ENCODE measurements around the gene NAV2.

DNA sequence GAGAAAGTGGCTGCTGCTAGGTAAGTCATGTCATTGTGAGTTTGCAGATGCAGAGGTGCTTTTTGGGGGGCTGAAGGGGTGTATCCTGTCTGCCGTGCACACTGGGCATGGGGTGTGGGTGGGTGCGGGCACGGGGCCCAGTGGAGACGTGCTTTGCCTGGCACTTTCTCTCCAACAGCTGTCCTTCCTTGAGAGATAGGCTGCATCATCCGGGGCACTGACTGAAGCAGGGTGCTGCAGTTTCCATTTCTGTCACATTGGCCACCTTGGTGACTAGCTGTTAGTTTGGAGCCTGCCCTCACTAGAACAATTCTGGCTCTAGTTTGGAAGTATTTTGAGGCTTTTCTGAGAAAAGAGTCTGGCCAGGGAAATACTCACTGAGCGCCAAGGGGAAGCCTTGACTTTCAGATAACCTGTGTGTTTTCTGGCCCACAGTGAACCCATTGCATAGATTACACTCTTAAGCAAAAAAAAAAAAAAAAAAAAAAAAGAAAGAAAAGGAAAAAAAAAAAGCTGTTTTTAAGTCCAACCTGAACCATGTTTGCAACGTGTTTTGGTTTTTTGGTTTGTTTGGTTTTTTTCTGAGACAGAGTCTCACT is 219.2 kb downstream of the NAV2 start:
- TF ChIP-seq ZFP30 (CRISPR knock-in tag; IDR thresholded peaks at IDR 0.05): no peak
- no peak for TF ChIP-seq ARNTL (CRISPR knock-in tag; IDR thresholded peaks at IDR 0.05; ENCODE audit: borderline replicate concordance, low read depth)
- TF ChIP-seq TOX (CRISPR knock-in tag; IDR thresholded peaks at IDR 0.05; ENCODE audit: borderline replicate concordance): no peak
- no peak for TF ChIP-seq ZC3H10 (CRISPR knock-in tag; IDR thresholded peaks at IDR 0.05)
- TF ChIP-seq OSR1 (CRISPR knock-in tag; IDR thresholded peaks at IDR 0.05): no peak
- TF ChIP-seq, protein P1, sequence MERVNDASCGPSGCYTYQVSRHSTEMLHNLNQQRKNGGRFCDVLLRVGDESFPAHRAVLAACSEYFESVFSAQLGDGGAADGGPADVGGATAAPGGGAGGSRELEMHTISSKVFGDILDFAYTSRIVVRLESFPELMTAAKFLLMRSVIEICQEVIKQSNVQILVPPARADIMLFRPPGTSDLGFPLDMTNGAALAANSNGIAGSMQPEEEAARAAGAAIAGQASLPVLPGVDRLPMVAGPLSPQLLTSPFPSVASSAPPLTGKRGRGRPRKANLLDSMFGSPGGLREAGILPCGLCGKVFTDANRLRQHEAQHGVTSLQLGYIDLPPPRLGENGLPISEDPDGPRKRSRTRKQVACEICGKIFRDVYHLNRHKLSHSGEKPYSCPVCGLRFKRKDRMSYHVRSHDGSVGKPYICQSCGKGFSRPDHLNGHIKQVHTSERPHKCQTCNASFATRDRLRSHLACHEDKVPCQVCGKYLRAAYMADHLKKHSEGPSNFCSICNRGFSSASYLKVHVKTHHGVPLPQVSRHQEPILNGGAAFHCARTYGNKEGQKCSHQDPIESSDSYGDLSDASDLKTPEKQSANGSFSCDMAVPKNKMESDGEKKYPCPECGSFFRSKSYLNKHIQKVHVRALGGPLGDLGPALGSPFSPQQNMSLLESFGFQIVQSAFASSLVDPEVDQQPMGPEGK (CRISPR knock-in tag; IDR thresholded peaks at IDR 0.05; ENCODE audit: borderline replicate concordance): no peak
- TF ChIP-seq, protein P2, sequence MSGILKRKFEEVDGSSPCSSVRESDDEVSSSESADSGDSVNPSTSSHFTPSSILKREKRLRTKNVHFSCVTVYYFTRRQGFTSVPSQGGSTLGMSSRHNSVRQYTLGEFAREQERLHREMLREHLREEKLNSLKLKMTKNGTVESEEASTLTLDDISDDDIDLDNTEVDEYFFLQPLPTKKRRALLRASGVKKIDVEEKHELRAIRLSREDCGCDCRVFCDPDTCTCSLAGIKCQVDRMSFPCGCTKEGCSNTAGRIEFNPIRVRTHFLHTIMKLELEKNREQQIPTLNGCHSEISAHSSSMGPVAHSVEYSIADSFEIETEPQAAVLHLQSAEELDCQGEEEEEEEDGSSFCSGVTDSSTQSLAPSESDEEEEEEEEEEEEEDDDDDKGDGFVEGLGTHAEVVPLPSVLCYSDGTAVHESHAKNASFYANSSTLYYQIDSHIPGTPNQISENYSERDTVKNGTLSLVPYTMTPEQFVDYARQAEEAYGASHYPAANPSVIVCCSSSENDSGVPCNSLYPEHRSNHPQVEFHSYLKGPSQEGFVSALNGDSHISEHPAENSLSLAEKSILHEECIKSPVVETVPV (CRISPR knock-in tag; IDR thresholded peaks at IDR 0.05): no peak
- no peak for TF ChIP-seq CSDC2 (CRISPR knock-in tag; IDR thresholded peaks at IDR 0.05)
- no peak for TF ChIP-seq ZNF70 (CRISPR knock-in tag; IDR thresholded peaks at IDR 0.05)
- TF ChIP-seq, protein P3, sequence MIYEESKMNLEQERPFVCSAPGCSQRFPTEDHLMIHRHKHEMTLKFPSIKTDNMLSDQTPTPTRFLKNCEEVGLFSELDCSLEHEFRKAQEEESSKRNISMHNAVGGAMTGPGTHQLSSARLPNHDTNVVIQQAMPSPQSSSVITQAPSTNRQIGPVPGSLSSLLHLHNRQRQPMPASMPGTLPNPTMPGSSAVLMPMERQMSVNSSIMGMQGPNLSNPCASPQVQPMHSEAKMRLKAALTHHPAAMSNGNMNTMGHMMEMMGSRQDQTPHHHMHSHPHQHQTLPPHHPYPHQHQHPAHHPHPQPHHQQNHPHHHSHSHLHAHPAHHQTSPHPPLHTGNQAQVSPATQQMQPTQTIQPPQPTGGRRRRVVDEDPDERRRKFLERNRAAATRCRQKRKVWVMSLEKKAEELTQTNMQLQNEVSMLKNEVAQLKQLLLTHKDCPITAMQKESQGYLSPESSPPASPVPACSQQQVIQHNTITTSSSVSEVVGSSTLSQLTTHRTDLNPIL (CRISPR knock-in tag; IDR thresholded peaks at IDR 0.05; ENCODE audit: low read depth): no peak
- no peak for TF ChIP-seq ZFP3 (CRISPR knock-in tag; IDR thresholded peaks at IDR 0.05)
- no peak for TF ChIP-seq ZNF8 (CRISPR knock-in tag; IDR thresholded peaks at IDR 0.05)
- TF ChIP-seq PPARA (CRISPR knock-in tag; IDR thresholded peaks at IDR 0.05; ENCODE audit: borderline replicate concordance): no peak

All from SK-N-SH treated with all-trans-retinoic acid at 6 μM for 48 hours (cell line).